Osteocyte (in vitro differentiated cells): ENCODE data around the gene OR10K2. TPM values are rescaled to one million over a fixed set of nuclear protein-coding genes. Genes with fewer than 3 reads are reported as not detected.

Experiments used
- DNase-seq: peaks from one replicate; pipeline ENCODE4 v3.0.0; 2021; ENCODE audit warnings: mixed read lengths; ENCODE audit not compliant: unreplicated experiment; ENCODE audit errors: extremely low spot score
- H3K27ac Mint-ChIP-seq: one replicate; pipeline ENCODE4 v1.8.0; 2021; ENCODE audit warnings: mild to moderate bottlenecking, mixed read lengths; ENCODE audit not compliant: unreplicated experiment
- H3K27me3 Mint-ChIP-seq: one replicate; pipeline ENCODE4 v1.8.0; 2021; ENCODE audit warnings: mixed read lengths; ENCODE audit not compliant: unreplicated experiment
- H3K36me3 Mint-ChIP-seq: one replicate; pipeline ENCODE4 v1.8.0; 2021; ENCODE audit warnings: mixed read lengths; ENCODE audit not compliant: unreplicated experiment
- H3K4me1 Mint-ChIP-seq: one replicate; pipeline ENCODE4 v1.8.0; 2021; ENCODE audit warnings: mixed read lengths; ENCODE audit not compliant: unreplicated experiment
- H3K4me3 Mint-ChIP-seq: one replicate; pipeline ENCODE4 v1.8.0; 2021; ENCODE audit warnings: mild to moderate bottlenecking, moderate library complexity, mixed read lengths; ENCODE audit not compliant: unreplicated experiment
- H3K9me3 Mint-ChIP-seq: one replicate; pipeline ENCODE4 v1.8.0; 2021; ENCODE audit warnings: mixed read lengths; ENCODE audit not compliant: unreplicated experiment
- long read RNA-seq: library from polyadenylated mRNA; unstranded; transcript quantifications from one replicate; pipeline ENCODE4 v2.0.0, GENCODE V29; 2021
- total RNA-seq: library from RNA; stranded (reverse); gene quantifications from 2 replicates; pipeline ENCODE4 v1.2.1, GENCODE V29; 2021
- TF ChIP-seq, protein P1 (sequence below): fragments of 200-600 bp; sonication (generic); IDR thresholded peaks from 2 replicates; pipeline ENCODE4 v1.5.0; 2021; ENCODE audit warnings: antibody characterized with exemption, mild to moderate bottlenecking, moderate library complexity

OR10K2 gene, protein sequence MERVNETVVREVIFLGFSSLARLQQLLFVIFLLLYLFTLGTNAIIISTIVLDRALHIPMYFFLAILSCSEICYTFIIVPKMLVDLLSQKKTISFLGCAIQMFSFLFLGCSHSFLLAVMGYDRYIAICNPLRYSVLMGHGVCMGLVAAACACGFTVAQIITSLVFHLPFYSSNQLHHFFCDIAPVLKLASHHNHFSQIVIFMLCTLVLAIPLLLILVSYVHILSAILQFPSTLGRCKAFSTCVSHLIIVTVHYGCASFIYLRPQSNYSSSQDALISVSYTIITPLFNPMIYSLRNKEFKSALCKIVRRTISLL
- total RNA-seq: not detected in 2 replicates
- long read RNA-seq: 0 reads

DNA sequence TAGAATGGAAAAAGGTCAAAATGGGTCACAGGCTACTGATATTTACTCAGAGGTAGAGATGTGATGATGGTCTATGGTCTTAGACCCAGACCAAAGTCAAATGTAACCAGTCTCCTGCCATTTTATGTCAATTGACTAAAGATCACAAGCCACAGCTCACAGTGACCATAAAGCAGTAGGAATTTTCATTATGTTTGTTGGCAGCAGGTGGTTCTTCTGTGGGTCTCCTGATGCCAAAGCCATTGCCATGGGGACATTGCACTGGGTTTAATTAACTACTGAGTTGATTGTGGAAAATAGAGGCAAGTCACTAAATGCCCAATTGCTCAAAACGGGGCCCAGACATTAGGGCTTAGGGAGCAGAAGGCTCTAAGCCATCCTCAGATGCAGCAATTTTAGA, at the start of gene OR10K2:
TSS of gene OR10K2 (minus strand) at position 101 of the 400 bp plus-strand sequence. CDS start 5,371 bp downstream, outside the sequence.
- no peak within 1 kb of the TSS for H3K27ac Mint-ChIP-seq
- H3K9me3 Mint-ChIP-seq: no peaks in the 10 kb centered on the region
- H3K27me3 Mint-ChIP-seq: no peaks in the 10 kb centered on the region
- H3K4me3 Mint-ChIP-seq: no peak within 1 kb of the TSS
- TF ChIP-seq, protein P1, sequence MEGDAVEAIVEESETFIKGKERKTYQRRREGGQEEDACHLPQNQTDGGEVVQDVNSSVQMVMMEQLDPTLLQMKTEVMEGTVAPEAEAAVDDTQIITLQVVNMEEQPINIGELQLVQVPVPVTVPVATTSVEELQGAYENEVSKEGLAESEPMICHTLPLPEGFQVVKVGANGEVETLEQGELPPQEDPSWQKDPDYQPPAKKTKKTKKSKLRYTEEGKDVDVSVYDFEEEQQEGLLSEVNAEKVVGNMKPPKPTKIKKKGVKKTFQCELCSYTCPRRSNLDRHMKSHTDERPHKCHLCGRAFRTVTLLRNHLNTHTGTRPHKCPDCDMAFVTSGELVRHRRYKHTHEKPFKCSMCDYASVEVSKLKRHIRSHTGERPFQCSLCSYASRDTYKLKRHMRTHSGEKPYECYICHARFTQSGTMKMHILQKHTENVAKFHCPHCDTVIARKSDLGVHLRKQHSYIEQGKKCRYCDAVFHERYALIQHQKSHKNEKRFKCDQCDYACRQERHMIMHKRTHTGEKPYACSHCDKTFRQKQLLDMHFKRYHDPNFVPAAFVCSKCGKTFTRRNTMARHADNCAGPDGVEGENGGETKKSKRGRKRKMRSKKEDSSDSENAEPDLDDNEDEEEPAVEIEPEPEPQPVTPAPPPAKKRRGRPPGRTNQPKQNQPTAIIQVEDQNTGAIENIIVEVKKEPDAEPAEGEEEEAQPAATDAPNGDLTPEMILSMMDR: no peak
- H3K36me3 Mint-ChIP-seq: no peaks in the 10 kb centered on the region
- H3K4me1 Mint-ChIP-seq: no peaks in the 10 kb centered on the region
- DNase-seq: no peak

GRCh38 chr1:158471920-158472319, 45.9 kb upstream of the OR10K2 start, which contains the start of gene OR10R2:
TSS of gene OR10R2 (plus strand) at chr1:158472220. CDS start at chr1:158472326, 106 bp downstream.
- DNase-seq: no peak
- Mint-ChIP-seq H3K27ac (no peak within 1 kb of the TSS), H3K4me1 (no peaks in the 10 kb centered on the region), H3K9me3 (no peaks in the 10 kb centered on the region), H3K27me3 (no peaks in the 10 kb centered on the region), H3K4me3 (no peak within 1 kb of the TSS), H3K36me3 (no peaks in the 10 kb centered on the region)
- TF ChIP-seq, protein P1: no peak

GRCh38 chr1:158461534-158461933, 35.5 kb upstream of the OR10K2 start, which contains the start of gene OR10K1:
TSS of gene OR10K1 (plus strand) at chr1:158461834. CDS start at chr1:158465562, 3,728 bp downstream.
- TF ChIP-seq, protein P1: no peak
- Mint-ChIP-seq H3K4me1 (no peaks in the 10 kb centered on the region), H3K36me3 (no peaks in the 10 kb centered on the region), H3K27ac (no peak within 1 kb of the TSS), H3K9me3 (no peaks in the 10 kb centered on the region), H3K27me3 (no peaks in the 10 kb centered on the region), H3K4me3 (no peak within 1 kb of the TSS)
- no peak for DNase-seq

GRCh38 chr1:158458263-158458662, 32.2 kb upstream of the OR10K2 start:
- Mint-ChIP-seq H3K36me3 (no peaks in the 10 kb centered on the region), H3K4me3 (no peak overlapping the region), H3K27ac (no peak overlapping the region), H3K9me3 (peaks cover 8% of the 10 kb centered on the region), H3K4me1 (no peaks in the 10 kb centered on the region), H3K27me3 (no peaks in the 10 kb centered on the region)
- TF ChIP-seq, protein P1: no peak
- no peak for DNase-seq

- DNase-seq: no peak
- no peaks in the 10 kb centered on the region for H3K27me3 Mint-ChIP-seq
- H3K9me3 Mint-ChIP-seq: peaks cover 15% of the 10 kb centered on the region
- no peaks in the 10 kb centered on the region for H3K4me1 Mint-ChIP-seq
- H3K4me3 Mint-ChIP-seq: no peak overlapping the region
- H3K27ac Mint-ChIP-seq: no peak overlapping the region
- no peaks in the 10 kb centered on the region for H3K36me3 Mint-ChIP-seq
- TF ChIP-seq, protein P1: no peak
Observed at GRCh38 chr1:158457246-158457645, 31.2 kb upstream of the OR10K2 start.
